ENCODE data around the gene EIF3I. TPM values are rescaled to one million over a fixed set of nuclear protein-coding genes. Genes with fewer than 3 reads are reported as not detected.

EIF3I gene
- total and polyA plus RNA-seq, 5 donors = 99.2 to 127 (median 99.9) TPM

DNA sequence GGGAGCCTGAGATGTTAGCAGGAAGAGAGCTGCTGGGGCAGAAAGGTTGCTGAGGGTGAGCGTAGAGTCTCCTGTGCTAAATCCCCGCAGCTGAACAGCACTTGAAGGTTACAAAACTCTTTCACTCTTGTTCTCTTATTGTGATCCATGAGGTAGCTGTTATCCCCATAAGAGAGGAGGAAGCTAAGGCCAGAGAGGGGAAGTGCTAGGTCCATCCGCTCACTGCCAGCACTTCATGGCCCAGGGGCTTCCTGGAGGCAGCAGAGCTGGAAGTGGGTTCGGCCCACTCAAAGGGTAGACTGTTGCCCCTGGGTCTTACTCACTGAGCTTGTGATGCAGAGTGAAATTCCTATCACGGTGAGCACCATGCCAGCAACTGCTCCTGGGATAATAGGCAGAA lies 5.6 kb upstream of the EIF3I start:
- 85% methylated on average over 5 of the region's 5 CpGs for WGBS
- no peaks in the 10 kb centered on the region for H3K27me3 ChIP-seq (ENCODE audit: control insufficient read depth, insufficient read depth)
- no peak overlapping the region for H3K4me3 ChIP-seq (ENCODE audit: low read length)
- H3K27ac ChIP-seq (ENCODE audit: low read length) = no peak overlapping the region
- DNase-seq (peak in 1 of 3 donors; percentile 46), ATAC-seq (no peak)
- H3K4me1 ChIP-seq (ENCODE audit: control insufficient read depth, insufficient read depth, low read length) = peaks cover 4% of the 10 kb centered on the region
- H3K9me3 ChIP-seq (ENCODE audit: control insufficient read depth, low read length) = no peaks in the 10 kb centered on the region
- intact Hi-C loops (cut with DNase I) = loop anchor here in 1 of 4 donors (10.0 kb wide), 1 partner anchor 118 kb away; the partner anchor contains the start of gene MARCKSL1

DNA sequence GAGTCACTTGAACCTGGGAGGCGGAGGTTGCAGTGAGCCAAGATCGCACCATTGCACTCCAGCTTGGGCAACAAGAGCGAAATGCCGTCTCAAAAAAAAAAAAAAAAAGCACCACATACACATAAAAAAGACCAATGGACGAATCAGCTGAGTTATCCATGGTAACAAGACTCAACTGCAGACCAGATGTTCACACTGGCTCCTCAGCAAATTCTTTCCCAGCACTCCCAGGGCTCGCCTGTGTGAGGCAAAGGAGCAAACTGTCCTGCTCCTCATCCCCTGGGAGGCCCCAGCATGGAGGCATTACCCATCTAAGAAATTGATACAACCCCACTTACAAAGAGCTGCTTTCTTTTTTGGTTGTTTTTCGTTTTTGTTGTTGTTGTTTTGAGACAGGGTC lies 3.2 kb upstream of the EIF3I start:
- no peak for DNase-seq
- no peak for ATAC-seq
- intact Hi-C loops (cut with DNase I) = loop anchor here in 1 of 4 donors (10.0 kb wide), 1 partner anchor 116 kb away; the partner anchor contains the start of gene MARCKSL1
- Histone ChIP-seq H3K4me3 (ENCODE audit: low read length) (no peak overlapping the region), H3K9me3 (ENCODE audit: control insufficient read depth, low read length) (no peaks in the 10 kb centered on the region), H3K27ac (ENCODE audit: low read length) (no peak overlapping the region), H3K27me3 (ENCODE audit: control insufficient read depth, insufficient read depth) (no peaks in the 10 kb centered on the region), H3K4me1 (ENCODE audit: control insufficient read depth, insufficient read depth, low read length) (peaks cover 8% of the 10 kb centered on the region)
- WGBS = 87% methylated on average over 7 of the region's 7 CpGs

DNA sequence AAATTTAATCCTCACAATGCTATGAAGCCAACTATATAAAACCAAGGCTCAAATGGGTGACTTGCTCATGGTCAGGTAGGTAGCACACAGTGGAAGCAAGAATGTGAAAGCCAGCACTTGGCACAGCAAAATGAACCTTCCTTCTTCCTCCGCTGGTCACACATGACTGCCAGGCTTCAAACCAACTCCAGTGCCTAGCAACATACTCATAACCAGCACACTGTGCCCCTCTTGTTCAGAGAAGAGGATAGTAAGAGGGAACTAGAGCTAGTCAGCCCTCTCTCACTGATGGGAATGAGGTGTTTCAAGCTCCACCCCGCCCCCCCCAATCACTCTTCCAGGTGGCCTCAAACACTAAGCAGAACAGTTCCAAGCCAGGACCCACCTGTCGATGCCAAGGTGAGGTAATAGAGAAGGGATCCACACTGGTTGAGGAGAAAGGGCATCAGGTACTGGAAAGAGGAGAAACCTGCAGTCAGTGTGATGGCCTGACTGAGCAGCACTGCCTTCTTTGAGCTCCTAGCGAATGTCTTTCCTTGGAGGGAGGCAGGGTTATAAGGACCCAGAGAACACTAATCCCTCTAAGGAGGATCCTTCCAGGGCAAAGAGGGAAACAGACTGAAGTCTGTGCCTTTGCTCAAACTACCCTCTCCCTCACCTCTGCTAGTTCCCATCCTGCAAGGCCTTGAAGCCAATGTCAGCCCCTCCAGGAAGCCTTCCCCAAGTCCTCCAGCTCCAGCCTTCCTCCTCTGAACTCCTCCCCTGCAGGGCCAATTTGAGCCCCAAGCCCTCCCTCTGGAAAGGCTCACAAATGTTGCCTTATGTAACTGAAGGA lies 1.2 kb upstream of the EIF3I start:
- Histone ChIP-seq H3K9me3 (ENCODE audit: control insufficient read depth, low read length) (no peaks in the 10 kb centered on the region), H3K27me3 (ENCODE audit: control insufficient read depth, insufficient read depth) (no peaks in the 10 kb centered on the region), H3K27ac (ENCODE audit: low read length) (no peak overlapping the region), H3K4me3 (ENCODE audit: low read length) (peak overlapping the region; percentile 99), H3K4me1 (ENCODE audit: control insufficient read depth, insufficient read depth, low read length) (peaks cover 8% of the 10 kb centered on the region)
- 93% methylated on average over 4 of the region's 4 CpGs for WGBS
- DNase-seq (no peak), ATAC-seq (peak in 1 of 2 donors; percentile 1)
- intact Hi-C loops (cut with DNase I) = no loop called here

DNA sequence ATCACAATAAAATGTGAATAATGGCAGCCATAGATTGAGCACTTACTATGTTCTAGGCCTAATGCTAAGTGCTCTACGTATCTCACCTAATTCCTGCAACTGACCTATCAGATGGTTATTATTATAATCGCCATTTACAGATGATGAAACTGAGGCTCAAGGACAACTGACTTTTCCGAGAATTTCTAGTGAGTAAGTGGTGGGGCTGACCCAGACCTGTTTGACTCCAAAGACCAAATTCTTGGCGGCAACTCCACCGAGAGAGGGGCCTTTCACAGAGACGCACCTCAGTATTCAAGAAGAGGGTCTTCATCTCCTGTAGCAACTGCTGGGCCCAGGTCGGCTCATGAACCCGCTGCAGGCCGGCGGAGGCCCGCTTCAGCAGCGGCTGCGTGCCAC lies 627 bp upstream of the EIF3I start:
- no peak overlapping the region for H3K27ac ChIP-seq (ENCODE audit: low read length)
- ATAC-seq = no peak

DNA sequence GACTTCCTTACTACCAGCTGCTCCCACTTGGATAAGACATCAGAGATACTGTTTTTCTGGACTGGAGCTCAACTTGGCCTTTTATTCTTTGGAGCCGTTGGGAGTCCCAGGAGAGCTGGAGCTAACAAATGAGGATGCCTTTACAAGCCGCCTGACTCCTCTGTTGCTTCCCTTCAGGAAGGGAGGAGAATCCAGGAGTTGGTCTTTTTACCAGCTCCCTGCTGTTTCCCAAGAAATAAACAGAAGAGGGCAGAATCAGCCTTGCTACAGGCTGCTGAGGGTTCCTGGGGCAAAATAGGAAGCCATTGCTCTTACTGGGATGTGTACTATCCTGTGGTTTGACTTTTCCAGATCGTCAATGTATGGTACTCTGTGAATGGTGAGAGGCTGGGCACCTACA lies 1.5 kb downstream of the EIF3I start:
- Histone ChIP-seq H3K9me3 (ENCODE audit: control insufficient read depth, low read length) (no peaks in the 10 kb centered on the region), H3K4me1 (ENCODE audit: control insufficient read depth, insufficient read depth, low read length) (peaks cover 8% of the 10 kb centered on the region), H3K27me3 (ENCODE audit: control insufficient read depth, insufficient read depth) (no peaks in the 10 kb centered on the region), H3K27ac (ENCODE audit: low read length) (peak overlapping the region; percentile 46), H3K4me3 (ENCODE audit: low read length) (no peak overlapping the region)
- ATAC-seq (no peak), DNase-seq (no peak)
- WGBS = 59% methylated on average over 3 of the region's 3 CpGs
- intact Hi-C loops (cut with DNase I) = no loop called here

More for the DNA sequence above, 627 bp upstream of the EIF3I start:
- Histone ChIP-seq H3K27me3 (ENCODE audit: control insufficient read depth, insufficient read depth) (no peaks in the 10 kb centered on the region), H3K9me3 (ENCODE audit: control insufficient read depth, low read length) (no peaks in the 10 kb centered on the region), H3K4me1 (ENCODE audit: control insufficient read depth, insufficient read depth, low read length) (peaks cover 8% of the 10 kb centered on the region), H3K4me3 (ENCODE audit: low read length) (peak overlapping the region; percentile 99)
- intact Hi-C loops (cut with DNase I) = no loop called here
- no peak for DNase-seq
- WGBS = 7% methylated on average over 13 of the region's 13 CpGs

DNA sequence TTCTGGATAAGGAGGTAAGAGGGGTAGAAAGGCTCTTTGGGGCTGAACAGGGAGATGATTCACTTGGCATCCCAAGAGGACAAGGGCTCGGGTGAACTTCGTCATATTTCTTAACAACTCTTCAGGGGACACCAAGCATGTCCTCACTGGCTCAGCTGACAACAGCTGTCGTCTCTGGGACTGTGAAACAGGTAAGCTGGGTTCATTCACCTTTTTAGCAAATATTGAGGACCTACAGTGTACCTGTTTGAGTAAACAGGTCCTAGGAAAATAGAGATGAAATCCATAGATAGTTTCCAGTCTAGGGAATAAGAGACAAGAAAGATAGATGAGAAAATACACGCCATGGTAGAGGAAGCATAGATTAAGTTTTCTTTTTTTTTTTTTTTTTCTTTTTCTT lies 2.1 kb downstream of the EIF3I start:
- Histone ChIP-seq H3K4me3 (ENCODE audit: low read length) (no peak overlapping the region), H3K27me3 (ENCODE audit: control insufficient read depth, insufficient read depth) (no peaks in the 10 kb centered on the region), H3K9me3 (ENCODE audit: control insufficient read depth, low read length) (no peaks in the 10 kb centered on the region), H3K27ac (ENCODE audit: low read length) (no peak overlapping the region), H3K4me1 (ENCODE audit: control insufficient read depth, insufficient read depth, low read length) (peaks cover 8% of the 10 kb centered on the region)
- no peak for ATAC-seq
- no peak for DNase-seq
- 86% methylated on average over 4 of the region's 4 CpGs for WGBS
- intact Hi-C loops (cut with DNase I) = no loop called here

DNA sequence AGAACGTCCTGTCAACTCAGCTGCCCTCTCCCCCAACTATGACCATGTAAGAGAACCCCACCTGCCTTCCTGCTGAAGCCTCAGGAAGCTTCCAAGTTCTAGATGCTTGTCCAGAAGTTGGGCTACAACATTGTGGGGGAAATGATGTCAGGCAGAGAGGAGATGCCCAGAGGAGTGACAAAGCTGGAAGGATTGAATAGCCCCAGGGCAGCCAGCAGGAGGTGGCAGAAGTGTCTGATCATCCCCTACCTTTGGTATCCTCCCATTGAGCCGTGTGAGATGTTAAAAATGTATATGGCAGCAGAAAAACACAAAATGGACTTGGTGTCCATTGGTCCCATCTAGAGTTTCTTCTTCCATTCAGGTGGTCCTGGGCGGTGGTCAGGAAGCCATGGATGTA lies 6.6 kb downstream of the EIF3I start:
- no peak overlapping the region for H3K4me3 ChIP-seq (ENCODE audit: low read length)
- H3K27ac ChIP-seq (ENCODE audit: low read length) = no peak overlapping the region
- DNase-seq (no peak), ATAC-seq (no peak)
- intact Hi-C loops (cut with DNase I) = loop anchor here in 1 of 4 donors (5.0 kb wide), 1 partner anchor 89 kb away; no protein-coding TSS in a partner anchor
- no peaks in the 10 kb centered on the region for H3K4me1 ChIP-seq (ENCODE audit: control insufficient read depth, insufficient read depth, low read length)
- H3K27me3 ChIP-seq (ENCODE audit: control insufficient read depth, insufficient read depth) = no peaks in the 10 kb centered on the region
- 78% methylated on average over 3 of the region's 3 CpGs for WGBS
- H3K9me3 ChIP-seq (ENCODE audit: control insufficient read depth, low read length) = no peaks in the 10 kb centered on the region

DNA sequence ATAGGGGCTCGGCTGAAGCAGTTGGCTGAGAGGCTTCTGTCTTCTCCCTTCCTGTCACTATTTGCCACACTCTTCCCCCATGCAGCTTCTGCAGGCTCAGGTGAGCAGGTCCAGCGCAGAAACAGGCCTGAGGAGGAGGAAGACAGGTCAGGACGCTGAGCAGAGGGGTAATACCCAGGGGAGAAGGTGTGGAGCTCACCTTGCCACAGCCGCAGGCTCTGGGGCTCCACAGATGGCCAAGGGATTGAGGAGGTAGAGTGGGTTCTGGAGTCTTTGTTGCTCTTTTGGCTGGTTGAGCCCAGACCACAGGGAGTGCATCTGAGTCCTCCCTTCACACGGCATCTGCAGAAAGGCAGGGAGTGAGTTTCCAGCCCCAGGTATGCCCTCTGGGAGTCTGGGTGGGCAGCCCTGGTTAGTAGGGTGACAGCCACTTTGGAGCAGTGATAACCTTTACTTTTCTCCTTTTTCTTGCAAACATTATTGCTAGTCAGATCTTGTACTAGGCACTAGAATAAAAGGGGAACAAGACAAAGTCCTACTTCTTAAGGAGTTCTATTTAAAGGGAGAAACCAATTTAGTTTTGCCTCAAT lies 9.7 kb downstream of the EIF3I start:
- intact Hi-C loops (cut with DNase I) = no loop called here
- H3K4me1 ChIP-seq (ENCODE audit: control insufficient read depth, insufficient read depth, low read length) = no peaks in the 10 kb centered on the region
- H3K9me3 ChIP-seq (ENCODE audit: control insufficient read depth, low read length) = no peaks in the 10 kb centered on the region
- no peak overlapping the region for H3K4me3 ChIP-seq (ENCODE audit: low read length)
- ATAC-seq = no peak
- no peaks in the 10 kb centered on the region for H3K27me3 ChIP-seq (ENCODE audit: control insufficient read depth, insufficient read depth)
- WGBS = 79% methylated on average over 5 of the region's 5 CpGs
- H3K27ac ChIP-seq (ENCODE audit: low read length) = no peak overlapping the region
- DNase-seq = peak in 1 of 3 donors; percentile 10

DNA sequence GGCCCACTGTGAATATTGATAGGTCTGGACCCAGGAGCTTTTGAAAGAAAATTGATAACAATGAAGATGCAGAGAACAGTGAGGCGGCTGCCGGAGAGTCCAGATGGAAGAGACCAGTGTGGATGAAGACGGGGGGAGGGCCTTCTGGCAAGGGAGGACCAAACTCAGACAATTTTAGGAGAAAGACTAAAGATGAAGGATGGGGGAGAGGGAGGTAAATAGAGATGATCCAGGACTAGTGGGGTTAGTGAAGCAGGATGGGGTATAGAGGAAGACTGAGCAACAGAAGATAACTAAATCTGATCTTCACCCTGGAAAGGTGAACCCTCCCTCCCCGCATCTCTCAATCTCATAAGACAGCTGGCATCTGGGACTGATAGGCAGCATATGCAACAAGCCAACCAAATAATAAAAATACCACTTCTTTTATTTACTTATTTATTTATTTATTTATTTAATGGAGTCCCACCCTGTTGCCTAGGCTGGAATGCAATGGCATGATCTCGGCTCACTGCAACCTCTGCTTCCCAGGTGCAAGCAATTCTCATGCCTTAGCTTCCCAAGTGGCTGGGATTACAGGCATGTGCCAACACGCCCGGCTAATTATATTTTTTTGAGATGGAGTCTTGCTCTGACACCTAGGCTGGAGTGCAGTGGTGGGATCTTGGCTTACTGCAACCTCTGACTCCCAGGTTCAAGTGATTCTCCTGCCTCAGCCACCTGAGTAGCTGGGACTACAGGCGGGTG lies 10.5 kb downstream of the EIF3I start:
- intact Hi-C loops (cut with DNase I) = no loop called here
- WGBS = 86% methylated on average over 8 of the region's 8 CpGs
- no peak overlapping the region for H3K27ac ChIP-seq (ENCODE audit: low read length)
- DNase-seq = peak in 1 of 3 donors; percentile 11
- H3K27me3 ChIP-seq (ENCODE audit: control insufficient read depth, insufficient read depth) = no peaks in the 10 kb centered on the region
- H3K4me3 ChIP-seq (ENCODE audit: low read length) = no peak overlapping the region
- no peak for ATAC-seq
- H3K4me1 ChIP-seq (ENCODE audit: control insufficient read depth, insufficient read depth, low read length) = no peaks in the 10 kb centered on the region
- no peaks in the 10 kb centered on the region for H3K9me3 ChIP-seq (ENCODE audit: control insufficient read depth, low read length)

DNA sequence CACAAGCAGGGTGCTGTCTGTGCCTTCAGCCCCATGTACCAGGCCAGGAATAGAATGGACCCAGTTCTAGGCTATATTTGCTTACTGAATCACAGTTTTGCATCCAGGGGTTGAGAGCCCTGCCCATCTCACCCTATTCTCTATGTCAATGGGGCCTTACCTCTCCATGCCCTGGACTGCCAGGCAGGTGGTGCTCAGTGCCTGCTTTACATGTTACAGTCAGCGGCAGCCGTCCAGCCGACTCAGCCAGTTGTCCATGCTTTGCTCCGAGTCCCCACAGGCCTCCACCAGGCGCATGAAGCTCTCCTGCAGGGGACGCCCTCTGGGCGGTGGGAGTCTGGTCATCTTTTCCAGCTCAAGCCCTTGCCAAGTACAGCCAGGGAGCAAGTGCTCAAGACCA lies 12.6 kb downstream of the EIF3I start:
- ATAC-seq (peak in 1 of 2 donors; percentile 4), DNase-seq (peak in 1 of 3 donors; percentile 18)
- no peaks in the 10 kb centered on the region for H3K4me1 ChIP-seq (ENCODE audit: control insufficient read depth, insufficient read depth, low read length)
- no peak overlapping the region for H3K27ac ChIP-seq (ENCODE audit: low read length)
- H3K27me3 ChIP-seq (ENCODE audit: control insufficient read depth, insufficient read depth) = no peaks in the 10 kb centered on the region
- 83% methylated on average over 7 of the region's 7 CpGs for WGBS
- intact Hi-C loops (cut with DNase I) = no loop called here
- no peaks in the 10 kb centered on the region for H3K9me3 ChIP-seq (ENCODE audit: control insufficient read depth, low read length)
- H3K4me3 ChIP-seq (ENCODE audit: low read length) = no peak overlapping the region

DNA sequence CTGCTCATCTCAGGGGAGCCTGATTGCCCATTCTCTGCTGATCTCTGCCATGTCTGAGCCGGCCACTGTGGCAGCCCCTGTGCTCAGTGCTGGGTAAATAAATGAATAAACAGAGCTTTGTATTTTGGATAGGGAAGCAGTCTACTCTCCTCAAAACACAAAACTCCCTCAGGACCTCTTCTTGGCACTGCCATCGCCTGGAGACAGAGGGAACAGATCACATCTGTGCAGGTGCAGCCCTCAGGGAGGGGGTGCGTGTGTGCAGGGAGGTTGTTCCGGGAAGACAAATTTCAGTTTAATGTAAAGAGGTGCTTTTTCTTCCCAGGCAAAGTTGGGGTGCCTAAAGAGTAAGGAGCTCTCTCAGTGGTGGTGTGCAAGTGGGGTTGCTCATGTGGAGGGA lies 17.1 kb downstream of the EIF3I start:
- no peak for DNase-seq
- H3K9me3 ChIP-seq (ENCODE audit: control insufficient read depth, low read length) = no peaks in the 10 kb centered on the region
- no peak for ATAC-seq
- no peaks in the 10 kb centered on the region for H3K27me3 ChIP-seq (ENCODE audit: control insufficient read depth, insufficient read depth)
- no peak overlapping the region for H3K4me3 ChIP-seq (ENCODE audit: low read length)
- H3K27ac ChIP-seq (ENCODE audit: low read length) = no peak overlapping the region
- intact Hi-C loops (cut with DNase I) = no loop called here
- H3K4me1 ChIP-seq (ENCODE audit: control insufficient read depth, insufficient read depth, low read length) = no peaks in the 10 kb centered on the region
- WGBS = 61% methylated on average over 4 of the region's 4 CpGs

All from right cardiac atrium (tissue), 5 donors.